HG02623 (cell line): Measurements from ENCODE around the gene ANKRD40CL.

ENCODE experiments used
- ATAC-seq: cut with Tn5 transposase; IDR thresholded peaks from one replicate; pipeline ENCODE4 v1.9.1; 2021; ENCODE audit warnings: moderate library complexity; ENCODE audit not compliant: unreplicated experiment

Gene ANKRD40CL

GRCh38 chr17:50719144-50719923 lies 48.0 kb downstream of the ANKRD40CL start, which contains the start of gene LUC7L3:
Gene LUC7L3 (plus strand): TSS chr17:50719603. CDS start chr17:50719733, 130 bp downstream.
- ATAC-seq: peak; percentile 94

DNA sequence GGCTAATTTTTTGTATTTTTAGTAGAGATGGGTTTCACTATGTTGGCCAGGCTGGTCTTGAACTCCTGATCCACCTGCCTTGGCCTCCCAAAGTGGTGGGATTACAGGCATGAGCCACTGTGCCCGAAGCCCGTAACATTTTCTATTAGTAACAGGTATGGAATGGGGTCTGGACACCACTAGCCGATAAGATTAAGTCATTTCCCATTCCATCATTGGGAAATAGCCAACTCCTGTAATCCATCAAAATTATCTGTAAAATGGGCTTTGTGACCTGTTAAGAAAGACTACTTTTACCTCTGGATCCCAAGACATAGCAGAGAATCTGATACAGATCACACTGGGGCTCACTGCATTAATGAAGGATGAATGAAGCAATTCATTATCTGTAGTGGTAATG lies 51.8 kb downstream of the ANKRD40CL start:
- no peak for ATAC-seq

- ATAC-seq: no peak
These were observed 54.7 kb downstream of the ANKRD40CL start for GRCh38 chr17:50712641-50713040.
